ENCODE data around the gene HPS5.

The HPS5 gene

GRCh38 chr11:18319914-18320313, 2.0 kb downstream of the HPS5 start:
- no peak for DNase-seq

GRCh38 chr11:18317551-18317950, 4.4 kb downstream of the HPS5 start:
- no peak for DNase-seq

GRCh38 chr11:18315893-18316292, 6.0 kb downstream of the HPS5 start:
- DNase-seq: no peak

- DNase-seq: no peak
Observed at GRCh38 chr11:18314784-18315523, 7.0 kb downstream of the HPS5 start.

GRCh38 chr11:18313965-18314763, 7.8 kb downstream of the HPS5 start:
- DNase-seq: peak; percentile 52

- no peak for DNase-seq
Observed at GRCh38 chr11:18312663-18313420, 9.1 kb downstream of the HPS5 start.

- no peak for DNase-seq
Observed at GRCh38 chr11:18312012-18312411, 9.9 kb downstream of the HPS5 start.

GRCh38 chr11:18310800-18311340, 11.1 kb downstream of the HPS5 start:
- DNase-seq: no peak

- no peak for DNase-seq
Observed at GRCh38 chr11:18309691-18310090, 12.2 kb downstream of the HPS5 start.

- no peak for DNase-seq
Observed at GRCh38 chr11:18308242-18308641, 13.7 kb downstream of the HPS5 start.

- DNase-seq: no peak
Observed at GRCh38 chr11:18307461-18308139, 14.3 kb downstream of the HPS5 start.

- no peak for DNase-seq
Observed at GRCh38 chr11:18304745-18305144, 17.2 kb downstream of the HPS5 start.

- DNase-seq: no peak
Observed at GRCh38 chr11:18299721-18300120, 22.2 kb downstream of the HPS5 start.

GRCh38 chr11:18295316-18295715, 26.6 kb downstream of the HPS5 start:
- no peak for DNase-seq

GRCh38 chr11:18294862-18295261, 27.1 kb downstream of the HPS5 start:
- DNase-seq: no peak

- DNase-seq: no peak
Observed at GRCh38 chr11:18288911-18289310, 33.0 kb downstream of the HPS5 start.

- no peak for DNase-seq
Observed at GRCh38 chr11:18285841-18286240, 36.1 kb downstream of the HPS5 start.

GRCh38 chr11:18282626-18283025, 39.3 kb downstream of the HPS5 start:
- no peak for DNase-seq

GRCh38 chr11:18280438-18281045, 41.4 kb downstream of the HPS5 start:
- DNase-seq: no peak

GRCh38 chr11:18277565-18278271, 44.2 kb downstream of the HPS5 start:
- DNase-seq: no peak

GRCh38 chr11:18271206-18271605, 50.7 kb downstream of the HPS5 start:
- no peak for DNase-seq

- no peak for DNase-seq
Observed at GRCh38 chr11:18270102-18270501, 51.8 kb downstream of the HPS5 start.

All from NCI-H82 (cell line).